ENCODE results near the gene PROSER3. TPM values are rescaled to one million over a fixed set of nuclear protein-coding genes. Genes with fewer than 3 reads are reported as not detected.

Gene PROSER3
- total RNA-seq, 4 donors from 2014 or later = 8.2 to 34.3 (median 13.2) TPM

DNA sequence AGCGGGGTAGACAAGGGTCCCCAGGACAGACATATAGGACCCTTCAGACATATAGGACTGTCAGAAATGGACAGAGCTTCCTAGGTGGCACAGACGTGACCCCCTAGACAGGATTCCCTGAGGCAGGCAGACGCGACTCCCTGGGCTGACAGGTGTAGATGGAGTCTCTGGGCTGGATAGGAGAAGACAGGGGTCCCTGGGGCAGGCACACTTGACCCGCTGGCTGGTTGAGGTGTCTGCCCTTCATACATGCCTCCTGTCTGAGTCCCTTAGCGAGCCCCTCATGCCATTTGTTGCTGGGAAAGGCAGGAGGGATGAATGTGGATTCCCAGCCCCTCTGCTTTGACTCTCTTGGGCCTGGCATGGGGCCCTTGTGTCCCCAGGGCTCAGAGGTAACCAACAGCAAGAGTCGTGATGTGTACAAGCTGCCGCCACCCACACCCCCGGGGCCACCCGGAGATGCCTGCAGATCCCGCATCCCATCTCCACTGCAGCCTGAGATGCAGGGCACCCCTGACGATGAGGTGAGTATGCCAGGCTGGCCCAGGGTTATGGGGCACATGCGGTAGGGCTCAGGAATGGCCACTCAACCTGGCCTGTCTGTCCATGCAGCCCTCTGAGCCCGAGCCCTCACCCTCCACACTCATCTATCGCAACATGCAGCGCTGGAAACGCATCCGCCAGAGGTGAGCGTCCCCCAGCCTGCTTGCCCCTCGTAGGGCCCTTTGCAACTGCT, 4.2 kb upstream of the PROSER3 start:
- H3K36me3 ChIP-seq = peaks cover 18 to 21% of the 10 kb centered on the region in 2 donors
- DNase-seq = no peak
- peaks cover 15 to 26% of the 10 kb centered on the region in 2 donors for H3K4me1 ChIP-seq
- H3K9me3 ChIP-seq = no peaks in the 10 kb centered on the region
- no peak overlapping the region for H3K27ac ChIP-seq
- intact Hi-C loops (cut with DNase I) = loop anchor here (10.0 kb wide), 1 partner anchor 181 kb away; the partner anchor contains the start of gene LRFN3
- no peak for TF ChIP-seq POLR2A (IDR thresholded peaks at IDR 0.05)
- TF ChIP-seq, protein P1, sequence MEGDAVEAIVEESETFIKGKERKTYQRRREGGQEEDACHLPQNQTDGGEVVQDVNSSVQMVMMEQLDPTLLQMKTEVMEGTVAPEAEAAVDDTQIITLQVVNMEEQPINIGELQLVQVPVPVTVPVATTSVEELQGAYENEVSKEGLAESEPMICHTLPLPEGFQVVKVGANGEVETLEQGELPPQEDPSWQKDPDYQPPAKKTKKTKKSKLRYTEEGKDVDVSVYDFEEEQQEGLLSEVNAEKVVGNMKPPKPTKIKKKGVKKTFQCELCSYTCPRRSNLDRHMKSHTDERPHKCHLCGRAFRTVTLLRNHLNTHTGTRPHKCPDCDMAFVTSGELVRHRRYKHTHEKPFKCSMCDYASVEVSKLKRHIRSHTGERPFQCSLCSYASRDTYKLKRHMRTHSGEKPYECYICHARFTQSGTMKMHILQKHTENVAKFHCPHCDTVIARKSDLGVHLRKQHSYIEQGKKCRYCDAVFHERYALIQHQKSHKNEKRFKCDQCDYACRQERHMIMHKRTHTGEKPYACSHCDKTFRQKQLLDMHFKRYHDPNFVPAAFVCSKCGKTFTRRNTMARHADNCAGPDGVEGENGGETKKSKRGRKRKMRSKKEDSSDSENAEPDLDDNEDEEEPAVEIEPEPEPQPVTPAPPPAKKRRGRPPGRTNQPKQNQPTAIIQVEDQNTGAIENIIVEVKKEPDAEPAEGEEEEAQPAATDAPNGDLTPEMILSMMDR (IDR thresholded peaks at IDR 0.05) = no peak
- no peaks in the 10 kb centered on the region for H3K27me3 ChIP-seq
- WGBS, 2 donors = 91 to 94% methylated on average over 15 to 17 of the region's 20 CpGs
- no peak overlapping the region for H3K4me3 ChIP-seq (replicated peaks in 1 of 3)

DNA sequence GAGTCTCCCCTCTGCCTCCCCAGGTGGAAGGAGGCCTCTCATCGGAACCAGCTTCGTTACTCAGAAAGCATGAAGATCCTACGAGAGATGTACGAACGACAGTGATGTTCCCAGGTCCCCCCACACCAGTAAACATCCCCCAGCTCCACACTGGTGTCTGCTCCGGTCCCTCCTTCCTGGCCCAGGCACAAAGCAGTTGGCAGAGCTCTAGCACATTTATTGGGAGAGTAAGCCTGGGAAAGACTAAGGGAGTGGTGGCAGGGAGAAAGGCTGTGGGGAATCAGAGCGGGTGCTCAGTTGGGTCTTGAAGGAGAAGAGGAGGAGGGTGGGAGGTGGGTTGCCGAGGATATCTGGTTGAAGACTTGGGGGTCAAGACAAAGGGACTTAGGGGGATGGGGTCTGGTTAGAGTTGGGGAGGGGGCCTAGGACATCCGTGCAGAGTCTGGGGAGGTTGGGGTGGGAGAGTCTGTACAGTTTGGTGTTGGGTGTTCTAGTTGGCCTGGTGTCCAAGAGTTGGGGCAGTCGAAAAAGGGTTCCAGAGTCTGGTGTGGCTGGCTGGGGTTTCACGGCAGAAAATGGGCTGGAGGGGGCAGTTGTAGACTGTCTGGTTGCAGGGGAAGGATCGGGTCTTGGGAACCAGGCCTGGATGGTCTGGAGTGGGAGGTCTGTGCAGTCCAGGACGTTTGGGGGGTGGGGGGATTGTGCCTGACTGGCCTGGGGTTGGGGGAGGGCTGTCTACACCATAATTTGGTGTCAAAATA, 3.4 kb upstream of the PROSER3 start:
- intact Hi-C loops (cut with DNase I) = loop anchor here (10.0 kb wide), 1 partner anchor 180 kb away; the partner anchor contains the start of gene LRFN3
- TF ChIP-seq POLR2A (IDR thresholded peaks at IDR 0.05) = no peak
- TF ChIP-seq, protein P1 (IDR thresholded peaks at IDR 0.05) = no peak
- DNase-seq = no peak
- peak overlapping the region; percentile 30 to 58 (median 52) for H3K27ac ChIP-seq
- no peak overlapping the region for H3K4me3 ChIP-seq (replicated peaks in 1 of 3)
- WGBS, 2 donors = 82 to 89% methylated on average over 13 of the region's 13 CpGs
- peaks cover 18 to 21% of the 10 kb centered on the region in 2 donors for H3K36me3 ChIP-seq
- no peaks in the 10 kb centered on the region for H3K9me3 ChIP-seq
- peaks cover 13 to 25% of the 10 kb centered on the region in 2 donors for H3K4me1 ChIP-seq
- H3K27me3 ChIP-seq = no peaks in the 10 kb centered on the region

DNA sequence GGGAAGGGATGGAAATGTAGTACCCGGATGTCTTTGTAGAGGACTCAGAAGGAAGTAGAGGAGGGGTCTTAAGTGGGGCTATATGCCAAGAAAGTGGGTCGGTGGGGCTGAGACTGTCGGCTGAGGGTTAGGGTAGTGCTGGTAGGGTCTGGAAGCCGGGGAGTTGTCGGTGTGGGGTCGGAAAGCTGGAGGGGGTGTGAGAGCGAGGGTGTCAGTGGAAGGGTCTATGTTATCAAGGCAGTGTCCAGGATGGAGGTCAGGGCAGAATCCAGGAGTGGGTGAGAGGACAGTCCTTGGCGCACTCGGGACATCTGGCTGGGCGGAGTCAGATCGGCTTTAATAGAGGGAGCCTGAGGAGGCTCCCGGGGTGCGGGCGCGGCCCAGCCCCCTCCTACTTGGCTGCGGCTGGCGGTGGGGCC, 2.8 kb upstream of the PROSER3 start:
- H3K36me3 ChIP-seq = peaks cover 18 to 21% of the 10 kb centered on the region in 2 donors
- intact Hi-C loops (cut with DNase I) = loop anchor here (10.0 kb wide), 1 partner anchor 180 kb away; the partner anchor contains the start of gene LRFN3
- H3K4me1 ChIP-seq = peaks cover 13 to 20% of the 10 kb centered on the region in 2 donors
- H3K27me3 ChIP-seq = no peaks in the 10 kb centered on the region
- TF ChIP-seq POLR2A (IDR thresholded peaks at IDR 0.05) = no peak
- TF ChIP-seq, protein P1 (IDR thresholded peaks at IDR 0.05) = no peak
- peak overlapping the region; percentile 30 to 58 (median 52) for H3K27ac ChIP-seq
- no peak overlapping the region for H3K4me3 ChIP-seq (replicated peaks in 1 of 3)
- H3K9me3 ChIP-seq = no peaks in the 10 kb centered on the region
- no peak for DNase-seq
- 47 to 55% methylated on average over 15 to 16 of the region's 17 CpGs for WGBS, 2 donors

DNA sequence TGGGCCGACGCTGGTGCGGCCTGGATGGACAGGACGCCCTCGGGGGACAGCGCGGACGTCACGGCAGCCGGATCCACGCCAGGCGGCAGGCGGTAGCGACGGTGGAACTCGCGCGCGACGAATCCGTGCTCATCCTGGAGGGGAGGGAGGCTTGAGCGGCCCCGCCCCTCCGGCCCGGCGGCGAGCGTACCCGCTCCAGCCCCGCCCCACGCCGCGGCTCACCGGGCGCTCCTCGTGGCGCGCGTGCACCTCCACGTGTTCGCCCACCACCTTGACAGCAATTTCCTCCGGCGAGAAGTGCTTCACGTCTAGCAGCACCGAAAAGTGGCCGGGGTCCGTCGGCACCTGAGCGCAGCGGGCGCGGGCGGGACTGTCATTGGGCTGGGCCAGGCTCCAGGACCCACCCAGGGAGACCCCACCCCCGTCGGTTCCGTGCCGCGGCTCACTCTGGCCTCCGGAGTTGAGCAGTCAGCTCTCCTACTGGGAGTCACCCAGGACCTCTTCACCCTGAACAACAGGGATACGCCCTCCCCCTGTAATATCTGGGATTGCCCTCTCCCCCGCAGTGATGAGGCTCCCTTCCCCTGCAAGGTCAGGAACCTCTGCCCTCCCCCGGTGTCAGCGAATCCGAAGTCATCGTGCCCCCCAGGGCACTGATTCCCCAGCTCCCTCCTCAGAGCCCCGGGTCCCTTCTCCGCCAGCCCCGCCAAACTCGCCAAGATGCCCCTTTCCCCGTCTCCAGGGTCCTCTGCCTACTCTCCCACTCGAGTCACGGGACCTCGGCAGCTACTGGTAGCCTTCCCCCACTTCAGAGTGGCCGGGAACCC, 2.2 kb upstream of the PROSER3 start:
- intact Hi-C loops (cut with DNase I) = loop anchor here (10.0 kb wide), 1 partner anchor 179 kb away; the partner anchor contains the start of gene LRFN3
- WGBS, 2 donors = 30 to 42% methylated on average over 17 to 25 of the region's 74 CpGs

More for the DNA sequence above, 2.2 kb upstream of the PROSER3 start:
- peaks cover 18 to 21% of the 10 kb centered on the region in 2 donors for H3K36me3 ChIP-seq
- H3K27ac ChIP-seq = peak overlapping the region; percentile 79 to 96 (median 82)
- H3K9me3 ChIP-seq = no peaks in the 10 kb centered on the region
- TF ChIP-seq, protein P1 (IDR thresholded peaks at IDR 0.05) = no peak
- no peak for TF ChIP-seq POLR2A (IDR thresholded peaks at IDR 0.05)
- peaks cover 13 to 20% of the 10 kb centered on the region in 2 donors for H3K4me1 ChIP-seq
- no peaks in the 10 kb centered on the region for H3K27me3 ChIP-seq
- H3K4me3 ChIP-seq (replicated peaks in 1 of 3) = peak overlapping the region in 1 of 3 donors; percentile 33
- DNase-seq = peak; percentile 40
